HepG2 (cell line): Measurements from ENCODE around the gene PTTG1. TPM values are rescaled to one million over a fixed set of nuclear protein-coding genes. Genes with fewer than 3 reads are reported as not detected.
A peak's percentile ranks its signal among the peaks of the same experiment; 100 is the strongest.

Experiments
- CEBPB ChIP-seq: IDR thresholded peaks from 2 replicates; pipeline ENCODE4 v1.6.1; 2011; ENCODE audit warnings: low read depth, low read length, improper control_type of control experiment, borderline replicate concordance
- GZF1 ChIP-seq: sonication (generic); formaldehyde crosslinking; IDR thresholded peaks from 2 replicates; pipeline ENCODE4 v1.5.1; 2020; ENCODE audit warnings: mild to moderate bottlenecking, missing genetic modification reagents
- KLF16 ChIP-seq, 2 experiments: sonication (generic) in 1 of 2; formaldehyde crosslinking in 1 of 2; IDR thresholded peaks; 2 replicates each; pipeline versions ENCODE4 v1.6.1 to v1.8.0; 2016 to 2023; ENCODE audit warnings: missing genetic modification reagents in 2 of 2, missing compliant biosample characterization in 1 of 2
- NCOA2 ChIP-seq: sonication (generic); formaldehyde crosslinking; IDR thresholded peaks from 2 replicates; pipeline ENCODE4 v1.8.0; 2022; ENCODE audit warnings: inconsistent platforms
- RAD51 ChIP-seq: fragments of 450-650 bp; IDR thresholded peaks from 2 replicates; pipeline ENCODE4 v1.6.1; 2016; ENCODE audit warnings: borderline replicate concordance
- SCMH1 ChIP-seq: sonication (generic); formaldehyde crosslinking; IDR thresholded peaks from 2 replicates; pipeline ENCODE4 v1.9.0; 2021; ENCODE audit warnings: missing genetic modification reagents, mild to moderate bottlenecking, borderline replicate concordance
- TAF15 ChIP-seq: fragments of 200-400 bp; formaldehyde crosslinking; IDR thresholded peaks from one replicate; pipeline ENCODE4 v1.6.1; 2018; ENCODE audit warnings: mild to moderate bottlenecking, low read depth, low read length; ENCODE audit not compliant: poor library complexity, severe bottlenecking
- TARDBP ChIP-seq: sonication (generic); formaldehyde crosslinking; IDR thresholded peaks from 2 replicates; pipeline ENCODE4 v1.8.0; 2022; ENCODE audit warnings: mild to moderate bottlenecking, missing genetic modification reagents
- ZBTB7B ChIP-seq: sonication (generic); formaldehyde crosslinking; IDR thresholded peaks from 2 replicates; pipeline ENCODE4 v1.4.0; 2020; ENCODE audit warnings: missing genetic modification reagents
- ZNF138 ChIP-seq: sonication (generic); formaldehyde crosslinking; IDR thresholded peaks from 2 replicates; pipeline ENCODE4 v1.5.0; 2020; ENCODE audit warnings: mild to moderate bottlenecking, low read depth, missing genetic modification reagents
- ZNF205 ChIP-seq: IDR thresholded peaks from 2 replicates; pipeline ENCODE4 v1.6.1; 2018; ENCODE audit warnings: missing biosample characterization, missing genetic modification reagents
- polyA plus RNA-seq, 8 experiments: library from polyadenylated mRNA; depleted of rRNA in 3 of 8; stranded (reverse) in 7 of 8; unstranded in 1 of 8; fragments of >200 nt; fragmentation: Illumina TruSeq in 4 of 8; extraction: Trizol in 4 of 8; gene quantifications; 2 replicates each; pipeline versions ENCODE4 v1.2.1 to v1.2.3, GENCODE V29; 2011 to 2016; ENCODE audit warnings: low read depth in 4 of 8, missing spikeins in 1 of 8, mixed read lengths in 1 of 8; ENCODE audit not compliant: insufficient read depth in 1 of 8
- total RNA-seq, 5 experiments: library from RNA; depleted of rRNA; stranded (reverse); fragments of >200 nt; fragmentation: Illumina TruSeq; extraction: Trizol; gene quantifications; 2 replicates each; pipeline ENCODE4 v1.2.3, GENCODE V29; 2016; ENCODE audit warnings: low read depth in 1 of 5
- TF ChIP-seq, protein P1 (sequence below): sonication (generic); formaldehyde crosslinking; IDR thresholded peaks from one replicate; pipeline ENCODE4 v1.5.1; 2020; ENCODE audit warnings: mild to moderate bottlenecking, missing genetic modification reagents; ENCODE audit errors: not compliant biosample characterization
- TF ChIP-seq, protein P2 (sequence below): sonication (generic); formaldehyde crosslinking; IDR thresholded peaks from 2 replicates; pipeline ENCODE4 v1.8.0; 2022; ENCODE audit warnings: missing genetic modification reagents, mild to moderate bottlenecking, moderate library complexity, borderline replicate concordance
- TF ChIP-seq, protein P3 (sequence below): sonication (generic); formaldehyde crosslinking; IDR thresholded peaks from 2 replicates; pipeline ENCODE4 v1.4.0; 2020; ENCODE audit warnings: missing genetic modification reagents
- TF ChIP-seq, protein P4 (sequence below): sonication (generic); formaldehyde crosslinking; conservative IDR thresholded peaks from 2 replicates; pipeline ENCODE4 v1.4.0; 2020; ENCODE audit warnings: mild to moderate bottlenecking, missing genetic modification reagents, moderate library complexity

PTTG1 gene
- total and polyA plus RNA-seq, 2 of the 13 experiments (the other 11 are each of a cell fraction or from before 2014, with no cell fraction given) = 102 to 161 TPM

DNA sequence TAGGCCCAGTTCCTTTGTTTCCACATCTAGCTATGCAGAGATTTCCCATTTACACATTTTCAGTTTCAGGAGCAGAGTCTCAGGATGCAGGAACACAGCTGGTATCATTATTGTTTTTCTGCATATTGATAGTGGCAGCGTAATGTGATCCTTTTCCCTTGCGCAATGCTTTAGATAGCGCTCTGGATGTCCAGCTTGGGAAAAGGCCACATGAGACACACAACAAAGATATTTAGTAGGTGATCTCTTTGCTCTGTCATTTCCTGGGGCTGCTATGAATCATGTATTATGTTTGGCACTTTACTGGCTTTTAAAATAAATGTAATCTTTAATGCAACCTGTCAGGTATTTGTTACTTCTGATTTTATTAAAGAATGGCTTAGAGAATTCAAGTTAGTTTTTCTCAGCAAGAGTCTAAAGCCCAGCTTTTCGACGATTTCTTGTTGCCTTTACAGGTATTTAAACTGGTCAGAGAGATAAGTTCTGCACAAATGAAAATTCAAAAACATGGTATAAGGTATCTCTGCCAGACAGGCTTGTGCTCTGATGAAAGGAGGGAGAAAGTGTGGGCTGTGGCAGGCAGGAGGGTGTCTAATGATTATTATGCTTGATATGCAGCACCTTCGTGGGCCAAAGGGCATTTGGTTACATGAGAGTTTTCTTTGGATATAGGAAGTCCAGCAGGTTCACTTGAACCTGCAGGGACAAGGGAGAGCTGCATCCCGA is 42.2 kb downstream of the PTTG1 start (continued):
- TF ChIP-seq, protein P1, sequence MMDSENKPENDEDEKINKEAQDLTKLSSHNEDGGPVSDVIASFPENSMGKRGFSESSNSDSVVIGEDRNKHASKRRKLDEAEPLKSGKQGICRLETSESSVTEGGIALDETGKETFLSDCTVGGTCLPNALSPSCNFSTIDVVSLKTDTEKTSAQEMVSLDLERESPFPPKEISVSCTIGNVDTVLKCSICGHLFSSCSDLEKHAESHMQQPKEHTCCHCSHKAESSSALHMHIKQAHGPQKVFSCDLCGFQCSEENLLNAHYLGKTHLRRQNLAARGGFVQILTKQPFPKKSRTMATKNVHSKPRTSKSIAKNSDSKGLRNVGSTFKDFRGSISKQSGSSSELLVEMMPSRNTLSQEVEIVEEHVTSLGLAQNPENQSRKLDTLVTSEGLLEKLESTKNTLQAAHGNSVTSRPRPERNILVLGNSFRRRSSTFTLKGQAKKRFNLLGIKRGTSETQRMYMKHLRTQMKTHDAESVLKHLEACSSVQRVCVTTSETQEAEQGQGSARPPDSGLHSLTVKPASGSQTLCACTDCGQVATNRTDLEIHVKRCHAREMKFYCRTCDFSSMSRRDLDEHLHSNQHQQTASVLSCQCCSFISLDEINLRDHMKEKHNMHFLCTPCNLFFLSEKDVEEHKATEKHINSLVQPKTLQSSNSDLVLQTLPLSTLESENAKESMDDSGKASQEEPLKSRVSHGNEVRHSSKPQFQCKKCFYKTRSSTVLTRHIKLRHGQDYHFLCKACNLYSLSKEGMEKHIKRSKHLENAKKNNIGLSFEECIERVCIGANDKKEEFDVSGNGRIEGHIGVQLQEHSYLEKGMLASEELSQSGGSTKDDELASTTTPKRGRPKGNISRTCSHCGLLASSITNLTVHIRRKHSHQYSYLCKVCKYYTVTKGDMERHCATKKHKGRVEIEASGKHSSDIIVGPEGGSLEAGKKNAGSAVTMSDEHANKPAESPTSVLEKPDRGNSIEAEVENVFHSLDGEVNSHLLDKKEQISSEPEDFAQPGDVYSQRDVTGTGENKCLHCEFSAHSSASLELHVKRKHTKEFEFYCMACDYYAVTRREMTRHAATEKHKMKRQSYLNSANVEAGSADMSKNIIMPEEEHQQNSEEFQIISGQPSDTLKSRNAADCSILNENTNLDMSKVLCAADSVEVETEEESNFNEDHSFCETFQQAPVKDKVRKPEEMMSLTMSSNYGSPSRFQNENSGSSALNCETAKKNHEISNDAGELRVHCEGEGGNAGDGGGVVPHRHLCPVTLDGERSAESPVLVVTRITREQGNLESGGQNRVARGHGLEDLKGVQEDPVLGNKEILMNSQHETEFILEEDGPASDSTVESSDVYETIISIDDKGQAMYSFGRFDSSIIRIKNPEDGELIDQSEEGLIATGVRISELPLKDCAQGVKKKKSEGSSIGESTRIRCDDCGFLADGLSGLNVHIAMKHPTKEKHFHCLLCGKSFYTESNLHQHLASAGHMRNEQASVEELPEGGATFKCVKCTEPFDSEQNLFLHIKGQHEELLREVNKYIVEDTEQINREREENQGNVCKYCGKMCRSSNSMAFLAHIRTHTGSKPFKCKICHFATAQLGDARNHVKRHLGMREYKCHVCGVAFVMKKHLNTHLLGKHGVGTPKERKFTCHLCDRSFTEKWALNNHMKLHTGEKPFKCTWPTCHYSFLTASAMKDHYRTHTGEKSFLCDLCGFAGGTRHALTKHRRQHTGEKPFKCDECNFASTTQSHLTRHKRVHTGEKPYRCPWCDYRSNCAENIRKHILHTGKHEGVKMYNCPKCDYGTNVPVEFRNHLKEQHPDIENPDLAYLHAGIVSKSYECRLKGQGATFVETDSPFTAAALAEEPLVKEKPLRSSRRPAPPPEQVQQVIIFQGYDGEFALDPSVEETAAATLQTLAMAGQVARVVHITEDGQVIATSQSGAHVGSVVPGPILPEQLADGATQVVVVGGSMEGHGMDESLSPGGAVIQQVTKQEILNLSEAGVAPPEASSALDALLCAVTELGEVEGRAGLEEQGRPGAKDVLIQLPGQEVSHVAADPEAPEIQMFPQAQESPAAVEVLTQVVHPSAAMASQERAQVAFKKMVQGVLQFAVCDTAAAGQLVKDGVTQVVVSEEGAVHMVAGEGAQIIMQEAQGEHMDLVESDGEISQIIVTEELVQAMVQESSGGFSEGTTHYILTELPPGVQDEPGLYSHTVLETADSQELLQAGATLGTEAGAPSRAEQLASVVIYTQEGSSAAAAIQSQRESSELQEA (CRISPR knock-in tag) = no peak
- TF ChIP-seq GZF1 (CRISPR knock-in tag) (no peak), ZNF205 (CRISPR knock-in tag) (no peak), TAF15 (no peak), KLF16 (CRISPR knock-in tag; IDR thresholded peaks at IDR 0.05) (no peak; a peak in 1 of 4 replicates), NCOA2 (CRISPR knock-in tag) (peak; percentile 55), SCMH1 (CRISPR knock-in tag) (no peak), CEBPB (peak; percentile 98), ZNF138 (CRISPR knock-in tag) (no peak), TARDBP (CRISPR knock-in tag) (peak; percentile 22; the same call in 1 of the 2 replicates), RAD51 (no peak), ZBTB7B (CRISPR knock-in tag) (no peak)
- TF ChIP-seq, protein P2, sequence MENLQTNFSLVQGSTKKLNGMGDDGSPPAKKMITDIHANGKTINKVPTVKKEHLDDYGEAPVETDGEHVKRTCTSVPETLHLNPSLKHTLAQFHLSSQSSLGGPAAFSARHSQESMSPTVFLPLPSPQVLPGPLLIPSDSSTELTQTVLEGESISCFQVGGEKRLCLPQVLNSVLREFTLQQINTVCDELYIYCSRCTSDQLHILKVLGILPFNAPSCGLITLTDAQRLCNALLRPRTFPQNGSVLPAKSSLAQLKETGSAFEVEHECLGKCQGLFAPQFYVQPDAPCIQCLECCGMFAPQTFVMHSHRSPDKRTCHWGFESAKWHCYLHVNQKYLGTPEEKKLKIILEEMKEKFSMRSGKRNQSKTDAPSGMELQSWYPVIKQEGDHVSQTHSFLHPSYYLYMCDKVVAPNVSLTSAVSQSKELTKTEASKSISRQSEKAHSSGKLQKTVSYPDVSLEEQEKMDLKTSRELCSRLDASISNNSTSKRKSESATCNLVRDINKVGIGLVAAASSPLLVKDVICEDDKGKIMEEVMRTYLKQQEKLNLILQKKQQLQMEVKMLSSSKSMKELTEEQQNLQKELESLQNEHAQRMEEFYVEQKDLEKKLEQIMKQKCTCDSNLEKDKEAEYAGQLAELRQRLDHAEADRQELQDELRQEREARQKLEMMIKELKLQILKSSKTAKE (CRISPR knock-in tag) = no peak
- TF ChIP-seq, protein P3, sequence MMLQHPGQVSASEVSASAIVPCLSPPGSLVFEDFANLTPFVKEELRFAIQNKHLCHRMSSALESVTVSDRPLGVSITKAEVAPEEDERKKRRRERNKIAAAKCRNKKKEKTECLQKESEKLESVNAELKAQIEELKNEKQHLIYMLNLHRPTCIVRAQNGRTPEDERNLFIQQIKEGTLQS (CRISPR knock-in tag) = no peak
- TF ChIP-seq, protein P4, sequence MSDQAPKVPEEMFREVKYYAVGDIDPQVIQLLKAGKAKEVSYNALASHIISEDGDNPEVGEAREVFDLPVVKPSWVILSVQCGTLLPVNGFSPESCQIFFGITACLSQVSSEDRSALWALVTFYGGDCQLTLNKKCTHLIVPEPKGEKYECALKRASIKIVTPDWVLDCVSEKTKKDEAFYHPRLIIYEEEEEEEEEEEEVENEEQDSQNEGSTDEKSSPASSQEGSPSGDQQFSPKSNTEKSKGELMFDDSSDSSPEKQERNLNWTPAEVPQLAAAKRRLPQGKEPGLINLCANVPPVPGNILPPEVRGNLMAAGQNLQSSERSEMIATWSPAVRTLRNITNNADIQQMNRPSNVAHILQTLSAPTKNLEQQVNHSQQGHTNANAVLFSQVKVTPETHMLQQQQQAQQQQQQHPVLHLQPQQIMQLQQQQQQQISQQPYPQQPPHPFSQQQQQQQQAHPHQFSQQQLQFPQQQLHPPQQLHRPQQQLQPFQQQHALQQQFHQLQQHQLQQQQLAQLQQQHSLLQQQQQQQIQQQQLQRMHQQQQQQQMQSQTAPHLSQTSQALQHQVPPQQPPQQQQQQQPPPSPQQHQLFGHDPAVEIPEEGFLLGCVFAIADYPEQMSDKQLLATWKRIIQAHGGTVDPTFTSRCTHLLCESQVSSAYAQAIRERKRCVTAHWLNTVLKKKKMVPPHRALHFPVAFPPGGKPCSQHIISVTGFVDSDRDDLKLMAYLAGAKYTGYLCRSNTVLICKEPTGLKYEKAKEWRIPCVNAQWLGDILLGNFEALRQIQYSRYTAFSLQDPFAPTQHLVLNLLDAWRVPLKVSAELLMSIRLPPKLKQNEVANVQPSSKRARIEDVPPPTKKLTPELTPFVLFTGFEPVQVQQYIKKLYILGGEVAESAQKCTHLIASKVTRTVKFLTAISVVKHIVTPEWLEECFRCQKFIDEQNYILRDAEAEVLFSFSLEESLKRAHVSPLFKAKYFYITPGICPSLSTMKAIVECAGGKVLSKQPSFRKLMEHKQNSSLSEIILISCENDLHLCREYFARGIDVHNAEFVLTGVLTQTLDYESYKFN (CRISPR knock-in tag) = peak; percentile 73
